OCI-LY1 (cell line): ENCODE data around the gene ZNF319.

Source experiments
- H2AFZ ChIP-seq: fragments of 200-600 bp; sonication (generic), shearing (Covaris generic); 2 replicates; pipeline ENCODE4 v1.6.0; 2014; ENCODE audit warnings: antibody characterized with exemption, mild to moderate bottlenecking, low read length
- H3F3A ChIP-seq: fragments of 200-600 bp; sonication (generic), shearing (Covaris generic); 2 replicates; pipeline ENCODE4 v1.6.0; 2014; ENCODE audit warnings: mild to moderate bottlenecking, antibody characterized with exemption, low read length, moderate library complexity; ENCODE audit not compliant: insufficient read depth
- H3K27ac ChIP-seq: fragments of 200-600 bp; sonication (generic); 2 replicates; pipeline ENCODE4 v1.5.1; 2014; ENCODE audit warnings: low read length, mixed run types, mild to moderate bottlenecking, low read depth; ENCODE audit not compliant: poor library complexity, severe bottlenecking
- H3K27me3 ChIP-seq: fragments of 200-600 bp; sonication (generic); 2 replicates; pipeline ENCODE4 v1.6.0; 2014; ENCODE audit warnings: antibody characterized with exemption, mild to moderate bottlenecking, low read length, moderate library complexity; ENCODE audit not compliant: insufficient read depth
- H3K36me3 ChIP-seq: fragments of 200-600 bp; sonication (generic); 2 replicates; pipeline ENCODE4 v1.6.1; 2014; ENCODE audit warnings: mild to moderate bottlenecking, antibody characterized with exemption, low read length, moderate library complexity, mixed read lengths; ENCODE audit not compliant: insufficient read depth
- H3K4me1 ChIP-seq: fragments of 200-600 bp; sonication (generic); 2 replicates; pipeline ENCODE4 v1.5.1; 2014; ENCODE audit warnings: mild to moderate bottlenecking, low read length, moderate library complexity; ENCODE audit not compliant: insufficient read depth, severe bottlenecking
- H3K4me2 ChIP-seq: fragments of 200-600 bp; sonication (generic), shearing (Covaris generic); 2 replicates; pipeline ENCODE4 v1.6.1; 2014; ENCODE audit warnings: low read length
- H3K4me3 ChIP-seq: fragments of 200-600 bp; sonication (generic); 2 replicates; pipeline ENCODE4 v1.5.1; 2014; ENCODE audit warnings: low read length, low read depth, mild to moderate bottlenecking, mixed read lengths; ENCODE audit not compliant: poor library complexity, severe bottlenecking
- H3K79me2 ChIP-seq: fragments of 200-600 bp; shearing (Covaris generic); 2 replicates; pipeline ENCODE4 v1.6.1; 2016; ENCODE audit warnings: mixed run types, low read length, mixed read lengths; ENCODE audit not compliant: insufficient read depth
- H3K9ac ChIP-seq: fragments of 200-600 bp; sonication (generic), shearing (Covaris generic); 2 replicates; pipeline ENCODE4 v1.6.1; 2014; ENCODE audit warnings: mild to moderate bottlenecking, low read length, mixed read lengths
- H3K9me2 ChIP-seq: fragments of 200-600 bp; sonication (generic), shearing (Covaris generic); 2 replicates; pipeline ENCODE4 v1.6.1; 2014; ENCODE audit warnings: low read depth, mild to moderate bottlenecking, low read length, mixed read lengths
- H3K9me3 ChIP-seq: fragments of 200-600 bp; shearing (Covaris generic); 2 replicates; pipeline ENCODE4 v1.6.1; 2014; ENCODE audit warnings: low read length, mixed read lengths
- H4K20me1 ChIP-seq: fragments of 200-600 bp; sonication (generic), shearing (Covaris generic); 2 replicates; pipeline ENCODE4 v1.6.0; 2016; ENCODE audit warnings: mild to moderate bottlenecking, low read length; ENCODE audit not compliant: insufficient read depth
- EZH2 ChIP-seq: fragments of 200-600 bp; sonication (generic), shearing (Covaris generic); IDR thresholded peaks from 2 replicates; pipeline ENCODE4 v1.8.0; 2017; ENCODE audit warnings: borderline replicate concordance, mixed run types, mild to moderate bottlenecking, antibody characterized with exemption, low read length, moderate library complexity, mixed read lengths
- TF ChIP-seq, protein P1 (sequence below): fragments of 200-600 bp; sonication (generic), shearing (Covaris generic); IDR thresholded peaks from 2 replicates; pipeline ENCODE4 v1.5.1; 2017; ENCODE audit warnings: mild to moderate bottlenecking, antibody characterized with exemption, low read length, moderate library complexity, mixed read lengths

Gene ZNF319

DNA sequence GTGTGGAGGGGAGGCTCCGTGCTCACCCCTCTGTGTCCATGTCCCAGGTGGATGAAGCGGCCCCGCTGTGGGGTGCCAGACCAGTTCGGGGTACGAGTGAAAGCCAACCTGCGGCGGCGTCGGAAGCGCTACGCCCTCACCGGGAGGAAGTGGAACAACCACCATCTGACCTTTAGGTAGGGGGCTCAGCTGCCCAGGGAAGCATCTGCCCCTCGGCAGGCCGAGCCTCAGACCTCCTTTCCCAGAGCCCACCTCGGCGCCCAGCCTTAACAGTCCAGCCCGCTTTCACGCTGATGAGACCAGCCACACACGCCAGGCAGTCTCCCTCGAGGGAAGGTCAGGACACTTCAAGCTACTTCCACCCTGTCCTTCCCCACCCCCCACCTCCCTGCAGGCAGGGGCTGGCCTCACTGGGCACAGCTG is 37.8 kb upstream of the ZNF319 start:
- H3K27me3 ChIP-seq, result no peaks in the 10 kb centered on the region
- no peak overlapping the region for H3K4me3 ChIP-seq
- H3K36me3 ChIP-seq, result no peaks in the 10 kb centered on the region
- no peak overlapping the region for H3K9ac ChIP-seq
- no peaks in the 10 kb centered on the region for H3K9me3 ChIP-seq
- H3K4me1 ChIP-seq, result no peaks in the 10 kb centered on the region
- no peak overlapping the region for H3K4me2 ChIP-seq
- H3K79me2 ChIP-seq, result no peaks in the 10 kb centered on the region
- H3K27ac ChIP-seq, result no peak overlapping the region
- H3F3A ChIP-seq, result no peaks in the 10 kb centered on the region
- TF ChIP-seq, protein P1, sequence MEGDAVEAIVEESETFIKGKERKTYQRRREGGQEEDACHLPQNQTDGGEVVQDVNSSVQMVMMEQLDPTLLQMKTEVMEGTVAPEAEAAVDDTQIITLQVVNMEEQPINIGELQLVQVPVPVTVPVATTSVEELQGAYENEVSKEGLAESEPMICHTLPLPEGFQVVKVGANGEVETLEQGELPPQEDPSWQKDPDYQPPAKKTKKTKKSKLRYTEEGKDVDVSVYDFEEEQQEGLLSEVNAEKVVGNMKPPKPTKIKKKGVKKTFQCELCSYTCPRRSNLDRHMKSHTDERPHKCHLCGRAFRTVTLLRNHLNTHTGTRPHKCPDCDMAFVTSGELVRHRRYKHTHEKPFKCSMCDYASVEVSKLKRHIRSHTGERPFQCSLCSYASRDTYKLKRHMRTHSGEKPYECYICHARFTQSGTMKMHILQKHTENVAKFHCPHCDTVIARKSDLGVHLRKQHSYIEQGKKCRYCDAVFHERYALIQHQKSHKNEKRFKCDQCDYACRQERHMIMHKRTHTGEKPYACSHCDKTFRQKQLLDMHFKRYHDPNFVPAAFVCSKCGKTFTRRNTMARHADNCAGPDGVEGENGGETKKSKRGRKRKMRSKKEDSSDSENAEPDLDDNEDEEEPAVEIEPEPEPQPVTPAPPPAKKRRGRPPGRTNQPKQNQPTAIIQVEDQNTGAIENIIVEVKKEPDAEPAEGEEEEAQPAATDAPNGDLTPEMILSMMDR, result no peak
- no peak for TF ChIP-seq EZH2
- H4K20me1 ChIP-seq, result no peaks in the 10 kb centered on the region
- H2AFZ ChIP-seq, result no peak overlapping the region
- H3K9me2 ChIP-seq, result no peaks in the 10 kb centered on the region

DNA sequence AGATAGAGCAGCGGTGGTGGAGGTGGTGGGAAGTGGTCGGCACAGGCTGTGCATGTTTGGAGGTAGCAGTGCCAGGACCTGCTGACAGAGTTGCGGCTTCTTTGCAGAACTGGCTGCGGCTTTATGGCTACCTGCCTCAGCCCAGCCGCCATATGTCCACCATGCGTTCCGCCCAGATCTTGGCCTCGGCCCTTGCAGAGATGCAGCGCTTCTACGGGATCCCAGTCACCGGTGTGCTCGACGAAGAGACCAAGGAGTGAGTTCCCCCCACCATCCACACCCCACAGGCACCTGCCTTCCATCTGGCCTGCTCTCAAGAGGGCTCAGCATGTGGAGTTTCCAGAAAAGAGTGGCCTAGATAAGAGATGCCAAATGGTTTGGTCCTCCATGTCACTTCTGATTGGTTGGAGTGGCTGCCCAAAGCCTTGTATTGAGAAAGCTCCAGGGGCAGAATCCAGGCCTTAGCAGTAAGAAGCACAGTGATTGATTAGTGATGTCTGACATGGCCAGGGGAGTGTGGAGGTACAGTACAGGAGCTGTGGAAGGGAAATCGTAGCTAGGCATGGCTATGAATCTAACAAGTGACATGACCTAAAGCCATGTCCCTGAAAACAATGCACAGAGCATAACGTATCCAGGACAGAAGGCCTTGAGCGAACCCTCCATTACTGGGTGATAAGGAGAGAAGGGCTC is 37.0 kb upstream of the ZNF319 start:
- Histone ChIP-seq H3K4me2 (no peak overlapping the region), H3K4me3 (no peak overlapping the region), H3F3A (no peaks in the 10 kb centered on the region), H3K9me3 (no peaks in the 10 kb centered on the region), H3K79me2 (no peaks in the 10 kb centered on the region), H3K36me3 (no peaks in the 10 kb centered on the region), H3K9me2 (no peaks in the 10 kb centered on the region), H3K4me1 (no peaks in the 10 kb centered on the region), H3K27me3 (no peaks in the 10 kb centered on the region), H2AFZ (no peak overlapping the region), H4K20me1 (no peaks in the 10 kb centered on the region), H3K27ac (no peak overlapping the region), H3K9ac (no peak overlapping the region)
- TF ChIP-seq EZH2, result no peak
- TF ChIP-seq, protein P1, result no peak

DNA sequence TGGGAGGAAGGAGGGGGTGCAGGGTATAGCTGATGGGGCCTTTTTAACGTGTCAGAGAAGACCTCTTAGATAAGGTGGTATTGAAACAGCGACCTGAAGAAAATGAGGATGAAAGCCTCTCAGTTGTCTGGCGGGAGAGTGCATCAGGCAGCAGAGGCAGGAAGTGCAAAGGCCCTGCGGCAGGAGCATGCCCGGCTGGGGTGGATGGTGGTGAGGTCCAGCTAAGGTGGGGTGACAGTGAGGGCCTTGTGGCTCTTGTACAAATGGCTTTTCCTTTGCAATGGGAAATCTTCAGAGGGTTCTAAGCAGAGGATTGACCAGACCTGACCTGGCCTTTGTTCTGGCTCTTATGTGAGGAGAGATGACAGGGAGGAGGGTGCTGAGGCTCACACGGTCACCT is 36.5 kb upstream of the ZNF319 start:
- Histone ChIP-seq H3F3A (no peaks in the 10 kb centered on the region), H3K36me3 (no peaks in the 10 kb centered on the region), H3K27ac (no peak overlapping the region), H3K27me3 (no peaks in the 10 kb centered on the region), H3K9me2 (no peaks in the 10 kb centered on the region), H4K20me1 (no peaks in the 10 kb centered on the region), H3K79me2 (no peaks in the 10 kb centered on the region), H3K4me2 (no peak overlapping the region), H3K4me1 (no peaks in the 10 kb centered on the region), H3K9ac (no peak overlapping the region), H3K9me3 (no peaks in the 10 kb centered on the region), H2AFZ (no peak overlapping the region), H3K4me3 (no peak overlapping the region)
- TF ChIP-seq EZH2, result no peak
- TF ChIP-seq, protein P1, result no peak
